Lower leg skin (tissue), 4 donors: ENCODE results near the gene BAZ1B. TPM values are rescaled to one million over a fixed set of nuclear protein-coding genes. Genes with fewer than 3 reads are reported as not detected.

Source experiments
- DNase-seq, 2 donors: peaks; one replicate each; pipeline ENCODE4 v3.0.0-alpha.2; 2019; ENCODE audit warnings: low spot score in 2 of 2
- H3K4me3 ChIP-seq: fragments of 200-600 bp; sonication (generic); 2 replicates; pipeline ENCODE4 v1.5.1; 2017; ENCODE audit warnings: mild to moderate bottlenecking, low read depth; ENCODE audit not compliant: poor library complexity, severe bottlenecking
- POLR2A ChIP-seq, 2 donors: fragments of 450-650 bp; IDR thresholded peaks; one replicate each; pipeline ENCODE4 v1.6.1; 2016 to 2017; ENCODE audit warnings: antibody characterized with exemption in 2 of 2, mild to moderate bottlenecking in 1 of 2, moderate library complexity in 1 of 2
- WGBS, 2 donors: methylation state at CpG; one replicate each; pipeline ENCODE4 v1.1.5; 2018; 5-methylcytosine and 5-hydroxymethylcytosine counted together
- intact Hi-C: fragments of 100-400 bp; cut with DNase I; formaldehyde crosslinking; loops from one replicate; pipeline ENCODE4 v1.15.0; 2023; ENCODE audit warnings: low total_unique reads
- total RNA-seq, 4 donors: library from RNA; depleted of rRNA; stranded (reverse); fragments of >200 nt; gene quantifications; one replicate each; pipeline ENCODE4 v1.1.0, GENCODE V29; 2016
- TF ChIP-seq, protein P1 (sequence below), 3 donors: fragments of 450-650 bp; IDR thresholded peaks; one replicate each; pipeline ENCODE4 v1.5.1; 2016; ENCODE audit warnings: antibody characterized with exemption in 3 of 3, mild to moderate bottlenecking in 3 of 3, moderate library complexity in 2 of 3

The BAZ1B gene, protein sequence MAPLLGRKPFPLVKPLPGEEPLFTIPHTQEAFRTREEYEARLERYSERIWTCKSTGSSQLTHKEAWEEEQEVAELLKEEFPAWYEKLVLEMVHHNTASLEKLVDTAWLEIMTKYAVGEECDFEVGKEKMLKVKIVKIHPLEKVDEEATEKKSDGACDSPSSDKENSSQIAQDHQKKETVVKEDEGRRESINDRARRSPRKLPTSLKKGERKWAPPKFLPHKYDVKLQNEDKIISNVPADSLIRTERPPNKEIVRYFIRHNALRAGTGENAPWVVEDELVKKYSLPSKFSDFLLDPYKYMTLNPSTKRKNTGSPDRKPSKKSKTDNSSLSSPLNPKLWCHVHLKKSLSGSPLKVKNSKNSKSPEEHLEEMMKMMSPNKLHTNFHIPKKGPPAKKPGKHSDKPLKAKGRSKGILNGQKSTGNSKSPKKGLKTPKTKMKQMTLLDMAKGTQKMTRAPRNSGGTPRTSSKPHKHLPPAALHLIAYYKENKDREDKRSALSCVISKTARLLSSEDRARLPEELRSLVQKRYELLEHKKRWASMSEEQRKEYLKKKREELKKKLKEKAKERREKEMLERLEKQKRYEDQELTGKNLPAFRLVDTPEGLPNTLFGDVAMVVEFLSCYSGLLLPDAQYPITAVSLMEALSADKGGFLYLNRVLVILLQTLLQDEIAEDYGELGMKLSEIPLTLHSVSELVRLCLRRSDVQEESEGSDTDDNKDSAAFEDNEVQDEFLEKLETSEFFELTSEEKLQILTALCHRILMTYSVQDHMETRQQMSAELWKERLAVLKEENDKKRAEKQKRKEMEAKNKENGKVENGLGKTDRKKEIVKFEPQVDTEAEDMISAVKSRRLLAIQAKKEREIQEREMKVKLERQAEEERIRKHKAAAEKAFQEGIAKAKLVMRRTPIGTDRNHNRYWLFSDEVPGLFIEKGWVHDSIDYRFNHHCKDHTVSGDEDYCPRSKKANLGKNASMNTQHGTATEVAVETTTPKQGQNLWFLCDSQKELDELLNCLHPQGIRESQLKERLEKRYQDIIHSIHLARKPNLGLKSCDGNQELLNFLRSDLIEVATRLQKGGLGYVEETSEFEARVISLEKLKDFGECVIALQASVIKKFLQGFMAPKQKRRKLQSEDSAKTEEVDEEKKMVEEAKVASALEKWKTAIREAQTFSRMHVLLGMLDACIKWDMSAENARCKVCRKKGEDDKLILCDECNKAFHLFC (N-terminal part only)
- 10 to 100 TPM; 22.6 to 33.6 (median 28.8) TPM for total RNA-seq

- peak in 1 of 2 donors; percentile 28 for TF ChIP-seq POLR2A (IDR thresholded peaks at IDR 0.05)
- TF ChIP-seq, protein P1, sequence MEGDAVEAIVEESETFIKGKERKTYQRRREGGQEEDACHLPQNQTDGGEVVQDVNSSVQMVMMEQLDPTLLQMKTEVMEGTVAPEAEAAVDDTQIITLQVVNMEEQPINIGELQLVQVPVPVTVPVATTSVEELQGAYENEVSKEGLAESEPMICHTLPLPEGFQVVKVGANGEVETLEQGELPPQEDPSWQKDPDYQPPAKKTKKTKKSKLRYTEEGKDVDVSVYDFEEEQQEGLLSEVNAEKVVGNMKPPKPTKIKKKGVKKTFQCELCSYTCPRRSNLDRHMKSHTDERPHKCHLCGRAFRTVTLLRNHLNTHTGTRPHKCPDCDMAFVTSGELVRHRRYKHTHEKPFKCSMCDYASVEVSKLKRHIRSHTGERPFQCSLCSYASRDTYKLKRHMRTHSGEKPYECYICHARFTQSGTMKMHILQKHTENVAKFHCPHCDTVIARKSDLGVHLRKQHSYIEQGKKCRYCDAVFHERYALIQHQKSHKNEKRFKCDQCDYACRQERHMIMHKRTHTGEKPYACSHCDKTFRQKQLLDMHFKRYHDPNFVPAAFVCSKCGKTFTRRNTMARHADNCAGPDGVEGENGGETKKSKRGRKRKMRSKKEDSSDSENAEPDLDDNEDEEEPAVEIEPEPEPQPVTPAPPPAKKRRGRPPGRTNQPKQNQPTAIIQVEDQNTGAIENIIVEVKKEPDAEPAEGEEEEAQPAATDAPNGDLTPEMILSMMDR (IDR thresholded peaks at IDR 0.05), result peak in 1 of 3 donors; percentile 27
- H3K4me3 ChIP-seq, result peak within 1 kb of the TSS; percentile 96
- intact Hi-C loops, result no loop called here
- WGBS, 2 donors, result 1% methylated on average over 32 to 64 of the region's 71 CpGs
- DNase-seq, result peak; percentile 97 to 99
Measured at GRCh38 chr7:73522105-73522872, at the start of gene BAZ1B. Gene BAZ1B, minus strand, starts transcription at chr7:73522293. Its CDS starts 360 bp downstream, at chr7:73521933.

DNA sequence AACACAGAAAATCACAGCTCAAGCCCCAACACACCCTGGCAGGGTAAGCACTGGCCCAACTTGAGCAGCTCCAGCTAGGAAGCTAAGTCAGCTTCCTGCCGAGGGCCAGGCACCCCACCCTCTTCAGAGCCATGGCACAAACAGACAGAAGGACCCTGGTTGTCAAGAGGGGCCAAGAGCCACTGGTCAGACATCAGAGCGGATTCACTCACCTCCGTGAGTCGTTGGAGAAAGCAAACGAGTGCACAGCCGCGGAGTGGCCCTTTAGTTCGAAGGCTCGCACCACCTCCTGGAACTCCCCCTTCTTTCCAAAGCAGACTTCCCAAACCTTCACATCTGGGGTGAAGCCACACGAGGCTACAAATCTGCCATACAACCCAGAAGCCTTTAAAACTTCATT, 48.9 kb upstream of the BAZ1B start:
- intact Hi-C loops, result no loop called here
- 94 to 95% methylated on average over 10 of the region's 10 CpGs for WGBS, 2 donors
- TF ChIP-seq, protein P1 (IDR thresholded peaks at IDR 0.05), result no peak
- TF ChIP-seq POLR2A (IDR thresholded peaks at IDR 0.05), result no peak
- H3K4me3 ChIP-seq, result no peak overlapping the region
- DNase-seq, result no peak

- DNase-seq, result no peak
- no peak for TF ChIP-seq POLR2A (IDR thresholded peaks at IDR 0.05)
- TF ChIP-seq, protein P1 (IDR thresholded peaks at IDR 0.05), result no peak
- intact Hi-C loops, result no loop called here
- H3K4me3 ChIP-seq, result no peak overlapping the region
- WGBS, 2 donors, result 96 to 97% methylated on average over 22 of the region's 22 CpGs
Measured at GRCh38 chr7:73570521-73570920, 48.4 kb upstream of the BAZ1B start.

DNA sequence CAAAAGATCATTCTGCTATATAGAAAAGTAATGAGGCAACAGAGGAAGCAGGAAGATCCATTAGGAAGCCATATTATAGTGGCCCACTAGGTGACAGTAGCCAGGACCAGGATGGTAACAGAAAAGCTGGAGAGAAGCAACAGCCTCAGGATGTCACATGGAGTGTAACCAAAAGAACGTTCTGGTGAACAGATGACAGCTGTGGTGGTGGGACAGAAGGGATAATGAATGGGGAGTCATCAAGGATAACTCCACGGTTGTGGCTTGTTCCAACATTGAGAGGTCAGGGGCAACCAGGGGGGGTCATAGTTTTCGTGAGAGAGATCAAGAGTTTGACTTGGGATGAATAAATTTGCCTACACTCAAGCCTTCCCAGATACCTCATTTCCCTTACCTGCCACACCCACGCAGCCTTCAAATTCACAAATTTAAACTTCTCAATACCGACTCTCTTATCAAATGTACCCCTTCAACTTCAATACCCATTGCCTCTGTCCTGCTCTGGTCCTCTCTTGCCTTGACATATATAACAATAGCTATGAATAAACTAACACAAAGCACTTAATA, 47.0 kb upstream of the BAZ1B start:
- intact Hi-C loops, result no loop called here
- H3K4me3 ChIP-seq, result no peak overlapping the region
- TF ChIP-seq, protein P1 (IDR thresholded peaks at IDR 0.05), result no peak
- TF ChIP-seq POLR2A (IDR thresholded peaks at IDR 0.05), result no peak
- WGBS, 2 donors, result 76 to 82% methylated on average over 5 of the region's 5 CpGs
- DNase-seq, result no peak
